Measurements from ENCODE around the gene TMEM120A.

The TMEM120A gene

DNA sequence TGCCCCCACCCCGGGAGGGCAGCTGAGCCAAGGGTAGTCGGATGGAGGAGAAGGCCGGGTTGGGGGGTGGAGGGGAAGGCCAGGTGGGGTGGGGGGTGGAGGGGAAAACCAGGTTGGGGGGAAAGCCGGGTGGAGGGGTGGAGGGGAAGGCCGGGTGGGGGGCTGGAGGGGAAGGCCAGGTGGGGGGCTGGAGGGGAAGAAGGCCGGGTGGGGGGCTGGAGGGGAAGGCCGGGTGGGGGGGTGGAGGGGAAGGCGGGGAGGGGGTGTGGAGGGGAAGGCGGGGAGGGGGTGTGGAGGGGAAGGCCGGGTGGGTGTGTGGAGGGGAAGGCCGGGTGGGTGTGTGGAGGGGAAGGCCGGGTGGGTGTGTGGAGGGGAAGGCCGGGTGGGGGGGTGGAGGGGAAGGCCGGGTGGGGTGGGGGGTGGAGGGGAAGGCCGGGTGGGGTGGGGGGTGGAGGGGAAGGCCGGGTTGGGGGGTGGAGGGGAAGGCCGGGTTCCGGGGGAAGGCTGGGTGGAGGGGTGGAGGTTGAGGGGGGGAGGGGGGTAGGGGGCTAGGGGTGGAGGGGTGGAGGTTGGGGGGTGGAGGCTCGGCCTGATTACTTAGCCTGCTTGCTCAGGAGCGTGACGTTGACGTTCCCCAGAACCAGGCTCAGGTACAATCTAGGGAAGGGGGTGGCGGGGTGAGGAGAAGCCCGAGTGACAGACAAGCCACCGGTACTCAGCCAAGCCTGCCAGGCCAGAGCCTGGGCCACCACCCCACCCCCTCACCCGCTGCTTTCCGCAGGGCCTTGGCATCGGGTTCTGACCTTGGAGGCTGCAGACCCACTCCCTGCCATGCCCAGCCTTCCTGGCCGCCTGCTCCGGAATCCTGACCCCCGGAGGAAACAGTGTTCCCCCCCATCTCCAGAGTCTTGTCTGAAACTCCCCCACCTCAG lies 5.6 kb downstream of the TMEM120A start (continued):
- TF ChIP-seq ZFP3 (CRISPR knock-in tag; IDR thresholded peaks at IDR 0.05) (no peak), ESRRG (CRISPR knock-in tag; IDR thresholded peaks at IDR 0.05) (no peak), PPARA (CRISPR knock-in tag; IDR thresholded peaks at IDR 0.05; ENCODE audit: borderline replicate concordance) (no peak), ZNF565 (CRISPR knock-in tag; conservative IDR thresholded peaks at IDR 0.05; ENCODE audit: low read depth) (no peak)
- TF ChIP-seq, protein P1, sequence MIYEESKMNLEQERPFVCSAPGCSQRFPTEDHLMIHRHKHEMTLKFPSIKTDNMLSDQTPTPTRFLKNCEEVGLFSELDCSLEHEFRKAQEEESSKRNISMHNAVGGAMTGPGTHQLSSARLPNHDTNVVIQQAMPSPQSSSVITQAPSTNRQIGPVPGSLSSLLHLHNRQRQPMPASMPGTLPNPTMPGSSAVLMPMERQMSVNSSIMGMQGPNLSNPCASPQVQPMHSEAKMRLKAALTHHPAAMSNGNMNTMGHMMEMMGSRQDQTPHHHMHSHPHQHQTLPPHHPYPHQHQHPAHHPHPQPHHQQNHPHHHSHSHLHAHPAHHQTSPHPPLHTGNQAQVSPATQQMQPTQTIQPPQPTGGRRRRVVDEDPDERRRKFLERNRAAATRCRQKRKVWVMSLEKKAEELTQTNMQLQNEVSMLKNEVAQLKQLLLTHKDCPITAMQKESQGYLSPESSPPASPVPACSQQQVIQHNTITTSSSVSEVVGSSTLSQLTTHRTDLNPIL (CRISPR knock-in tag; IDR thresholded peaks at IDR 0.05; ENCODE audit: low read depth): no peak

DNA sequence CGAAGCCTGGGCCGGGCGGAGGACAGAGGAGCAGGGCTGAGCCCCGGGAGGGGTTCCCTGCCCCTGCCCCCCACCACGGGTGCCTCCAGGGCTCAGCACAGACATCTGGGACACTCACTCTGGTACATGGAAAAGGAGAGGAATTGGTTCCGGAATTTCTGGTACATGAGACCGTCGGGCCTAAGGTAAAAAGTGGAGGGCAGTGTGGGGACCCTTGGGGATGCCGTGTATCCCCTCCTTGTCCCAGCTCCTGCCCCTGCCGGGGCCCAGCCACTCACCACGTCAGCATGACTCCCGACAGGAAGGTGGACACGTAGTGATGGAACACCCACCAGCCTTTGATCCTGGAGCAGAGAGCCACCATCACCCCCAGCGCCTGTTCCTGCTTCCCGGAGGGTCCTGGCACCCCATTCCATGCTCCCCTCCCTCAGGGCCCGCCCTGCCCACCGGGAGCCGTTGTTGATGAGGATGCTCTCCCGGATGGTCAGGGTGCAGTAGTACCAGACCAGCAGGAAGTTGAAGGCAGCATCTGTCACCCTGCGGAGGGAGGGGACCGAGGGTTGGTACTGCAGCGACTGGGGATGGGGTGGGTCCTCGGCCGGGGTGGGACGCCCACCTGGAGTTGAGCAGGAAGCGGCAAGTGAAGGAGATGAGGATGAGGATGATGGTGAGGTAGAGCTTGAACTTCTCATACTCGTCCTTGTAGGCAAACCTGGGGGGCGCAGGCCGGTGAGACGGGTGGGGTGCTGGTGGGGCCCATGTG lies 6.4 kb downstream of the TMEM120A start:
- ATAC-seq: no peak
- TF ChIP-seq TCF4 (CRISPR knock-in tag; IDR thresholded peaks at IDR 0.05; ENCODE audit: borderline replicate concordance) (no peak), ARNTL (CRISPR knock-in tag; IDR thresholded peaks at IDR 0.05; ENCODE audit: borderline replicate concordance, low read depth) (no peak), TOX (CRISPR knock-in tag; IDR thresholded peaks at IDR 0.05; ENCODE audit: borderline replicate concordance) (no peak), PPARA (CRISPR knock-in tag; IDR thresholded peaks at IDR 0.05; ENCODE audit: borderline replicate concordance) (no peak), ZFP3 (CRISPR knock-in tag; IDR thresholded peaks at IDR 0.05) (no peak), ZNF70 (CRISPR knock-in tag; IDR thresholded peaks at IDR 0.05) (no peak), BACH2 (CRISPR knock-in tag; IDR thresholded peaks at IDR 0.05; ENCODE audit: borderline replicate concordance) (no peak)
- TF ChIP-seq, protein P2, sequence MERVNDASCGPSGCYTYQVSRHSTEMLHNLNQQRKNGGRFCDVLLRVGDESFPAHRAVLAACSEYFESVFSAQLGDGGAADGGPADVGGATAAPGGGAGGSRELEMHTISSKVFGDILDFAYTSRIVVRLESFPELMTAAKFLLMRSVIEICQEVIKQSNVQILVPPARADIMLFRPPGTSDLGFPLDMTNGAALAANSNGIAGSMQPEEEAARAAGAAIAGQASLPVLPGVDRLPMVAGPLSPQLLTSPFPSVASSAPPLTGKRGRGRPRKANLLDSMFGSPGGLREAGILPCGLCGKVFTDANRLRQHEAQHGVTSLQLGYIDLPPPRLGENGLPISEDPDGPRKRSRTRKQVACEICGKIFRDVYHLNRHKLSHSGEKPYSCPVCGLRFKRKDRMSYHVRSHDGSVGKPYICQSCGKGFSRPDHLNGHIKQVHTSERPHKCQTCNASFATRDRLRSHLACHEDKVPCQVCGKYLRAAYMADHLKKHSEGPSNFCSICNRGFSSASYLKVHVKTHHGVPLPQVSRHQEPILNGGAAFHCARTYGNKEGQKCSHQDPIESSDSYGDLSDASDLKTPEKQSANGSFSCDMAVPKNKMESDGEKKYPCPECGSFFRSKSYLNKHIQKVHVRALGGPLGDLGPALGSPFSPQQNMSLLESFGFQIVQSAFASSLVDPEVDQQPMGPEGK (CRISPR knock-in tag; IDR thresholded peaks at IDR 0.05; ENCODE audit: borderline replicate concordance): no peak
- TF ChIP-seq, protein P3, sequence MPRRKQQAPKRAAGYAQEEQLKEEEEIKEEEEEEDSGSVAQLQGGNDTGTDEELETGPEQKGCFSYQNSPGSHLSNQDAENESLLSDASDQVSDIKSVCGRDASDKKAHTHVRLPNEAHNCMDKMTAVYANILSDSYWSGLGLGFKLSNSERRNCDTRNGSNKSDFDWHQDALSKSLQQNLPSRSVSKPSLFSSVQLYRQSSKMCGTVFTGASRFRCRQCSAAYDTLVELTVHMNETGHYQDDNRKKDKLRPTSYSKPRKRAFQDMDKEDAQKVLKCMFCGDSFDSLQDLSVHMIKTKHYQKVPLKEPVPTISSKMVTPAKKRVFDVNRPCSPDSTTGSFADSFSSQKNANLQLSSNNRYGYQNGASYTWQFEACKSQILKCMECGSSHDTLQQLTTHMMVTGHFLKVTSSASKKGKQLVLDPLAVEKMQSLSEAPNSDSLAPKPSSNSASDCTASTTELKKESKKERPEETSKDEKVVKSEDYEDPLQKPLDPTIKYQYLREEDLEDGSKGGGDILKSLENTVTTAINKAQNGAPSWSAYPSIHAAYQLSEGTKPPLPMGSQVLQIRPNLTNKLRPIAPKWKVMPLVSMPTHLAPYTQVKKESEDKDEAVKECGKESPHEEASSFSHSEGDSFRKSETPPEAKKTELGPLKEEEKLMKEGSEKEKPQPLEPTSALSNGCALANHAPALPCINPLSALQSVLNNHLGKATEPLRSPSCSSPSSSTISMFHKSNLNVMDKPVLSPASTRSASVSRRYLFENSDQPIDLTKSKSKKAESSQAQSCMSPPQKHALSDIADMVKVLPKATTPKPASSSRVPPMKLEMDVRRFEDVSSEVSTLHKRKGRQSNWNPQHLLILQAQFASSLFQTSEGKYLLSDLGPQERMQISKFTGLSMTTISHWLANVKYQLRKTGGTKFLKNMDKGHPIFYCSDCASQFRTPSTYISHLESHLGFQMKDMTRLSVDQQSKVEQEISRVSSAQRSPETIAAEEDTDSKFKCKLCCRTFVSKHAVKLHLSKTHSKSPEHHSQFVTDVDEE (CRISPR knock-in tag; IDR thresholded peaks at IDR 0.05): no peak

DNA sequence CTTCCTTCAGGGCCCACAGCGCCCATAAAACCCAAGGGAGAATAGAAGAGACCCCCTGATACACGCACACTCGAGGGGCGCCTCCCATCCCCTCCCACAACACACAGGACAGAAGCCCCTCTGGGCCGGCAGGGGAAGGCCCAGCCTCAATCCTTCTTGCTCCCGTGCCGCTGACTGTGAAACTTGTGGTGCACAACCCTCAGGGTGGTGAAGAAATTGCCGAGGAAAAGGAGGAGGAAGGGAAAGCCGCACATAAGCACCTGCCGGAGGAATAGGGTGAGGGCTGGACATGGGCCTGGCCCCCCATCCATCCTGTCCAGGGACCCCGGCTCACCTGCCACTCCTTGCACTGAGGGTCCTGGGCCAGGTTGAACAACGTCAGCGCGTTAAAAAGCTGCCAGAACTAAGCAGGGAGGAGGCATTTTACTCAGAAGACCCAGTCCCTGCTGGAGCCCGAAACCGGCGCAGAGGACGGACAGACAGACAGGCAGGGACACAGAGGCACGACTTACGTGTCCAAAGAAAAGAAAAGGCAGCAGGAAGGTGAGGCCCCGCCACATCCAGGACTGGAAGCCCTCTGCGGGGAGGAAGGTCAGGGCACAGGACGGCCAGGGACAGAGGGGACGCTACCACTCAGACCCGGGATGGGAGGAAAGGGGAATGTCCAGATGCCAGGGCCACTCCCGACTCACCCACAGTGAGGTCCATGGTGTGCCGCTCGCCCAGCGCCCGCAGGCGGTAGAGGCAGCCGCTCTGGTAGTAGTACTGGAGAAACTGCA lies 7.2 kb downstream of the TMEM120A start:
- no peak for ATAC-seq
- TF ChIP-seq ZC3H10 (CRISPR knock-in tag; IDR thresholded peaks at IDR 0.05) (no peak), ARNTL (CRISPR knock-in tag; IDR thresholded peaks at IDR 0.05; ENCODE audit: borderline replicate concordance, low read depth) (no peak), ZNF565 (CRISPR knock-in tag; conservative IDR thresholded peaks at IDR 0.05; ENCODE audit: low read depth) (no peak)

DNA sequence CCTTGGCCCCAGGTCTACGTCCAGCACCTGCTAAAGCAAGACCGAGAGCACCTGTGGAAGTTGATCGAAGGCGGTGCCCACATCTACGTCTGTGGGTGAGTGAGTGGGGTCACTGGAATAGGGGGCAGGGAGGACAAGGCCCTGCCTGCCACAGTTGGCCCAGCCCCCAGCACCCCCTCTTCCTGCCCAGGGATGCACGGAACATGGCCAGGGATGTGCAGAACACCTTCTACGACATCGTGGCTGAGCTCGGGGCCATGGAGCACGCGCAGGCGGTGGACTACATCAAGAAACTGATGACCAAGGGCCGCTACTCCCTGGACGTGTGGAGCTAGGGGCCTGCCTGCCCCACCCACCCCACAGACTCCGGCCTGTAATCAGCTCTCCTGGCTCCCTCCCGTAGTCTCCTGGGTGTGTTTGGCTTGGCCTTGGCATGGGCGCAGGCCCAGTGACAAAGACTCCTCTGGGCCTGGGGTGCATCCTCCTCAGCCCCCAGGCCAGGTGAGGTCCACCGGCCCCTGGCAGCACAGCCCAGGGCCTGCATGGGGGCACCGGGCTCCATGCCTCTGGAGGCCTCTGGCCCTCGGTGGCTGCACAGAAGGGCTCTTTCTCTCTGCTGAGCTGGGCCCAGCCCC lies 8.1 kb downstream of the TMEM120A start:
- TF ChIP-seq ARNTL (CRISPR knock-in tag; IDR thresholded peaks at IDR 0.05; ENCODE audit: borderline replicate concordance, low read depth) (no peak), BACH2 (CRISPR knock-in tag; IDR thresholded peaks at IDR 0.05; ENCODE audit: borderline replicate concordance) (no peak), GLIS3 (CRISPR knock-in tag; IDR thresholded peaks at IDR 0.05) (no peak), ZNF8 (CRISPR knock-in tag; IDR thresholded peaks at IDR 0.05) (no peak), ZFP3 (CRISPR knock-in tag; IDR thresholded peaks at IDR 0.05) (no peak), ISL1 (CRISPR knock-in tag; IDR thresholded peaks at IDR 0.05) (no peak), ESRRG (CRISPR knock-in tag; IDR thresholded peaks at IDR 0.05) (no peak), TOX (CRISPR knock-in tag; IDR thresholded peaks at IDR 0.05; ENCODE audit: borderline replicate concordance) (no peak), SNAI2 (CRISPR knock-in tag; IDR thresholded peaks at IDR 0.05) (no peak), RARB (CRISPR knock-in tag; IDR thresholded peaks at IDR 0.05) (no peak)
- TF ChIP-seq, protein P4, sequence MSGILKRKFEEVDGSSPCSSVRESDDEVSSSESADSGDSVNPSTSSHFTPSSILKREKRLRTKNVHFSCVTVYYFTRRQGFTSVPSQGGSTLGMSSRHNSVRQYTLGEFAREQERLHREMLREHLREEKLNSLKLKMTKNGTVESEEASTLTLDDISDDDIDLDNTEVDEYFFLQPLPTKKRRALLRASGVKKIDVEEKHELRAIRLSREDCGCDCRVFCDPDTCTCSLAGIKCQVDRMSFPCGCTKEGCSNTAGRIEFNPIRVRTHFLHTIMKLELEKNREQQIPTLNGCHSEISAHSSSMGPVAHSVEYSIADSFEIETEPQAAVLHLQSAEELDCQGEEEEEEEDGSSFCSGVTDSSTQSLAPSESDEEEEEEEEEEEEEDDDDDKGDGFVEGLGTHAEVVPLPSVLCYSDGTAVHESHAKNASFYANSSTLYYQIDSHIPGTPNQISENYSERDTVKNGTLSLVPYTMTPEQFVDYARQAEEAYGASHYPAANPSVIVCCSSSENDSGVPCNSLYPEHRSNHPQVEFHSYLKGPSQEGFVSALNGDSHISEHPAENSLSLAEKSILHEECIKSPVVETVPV (CRISPR knock-in tag; IDR thresholded peaks at IDR 0.05): no peak
- TF ChIP-seq, protein P5, sequence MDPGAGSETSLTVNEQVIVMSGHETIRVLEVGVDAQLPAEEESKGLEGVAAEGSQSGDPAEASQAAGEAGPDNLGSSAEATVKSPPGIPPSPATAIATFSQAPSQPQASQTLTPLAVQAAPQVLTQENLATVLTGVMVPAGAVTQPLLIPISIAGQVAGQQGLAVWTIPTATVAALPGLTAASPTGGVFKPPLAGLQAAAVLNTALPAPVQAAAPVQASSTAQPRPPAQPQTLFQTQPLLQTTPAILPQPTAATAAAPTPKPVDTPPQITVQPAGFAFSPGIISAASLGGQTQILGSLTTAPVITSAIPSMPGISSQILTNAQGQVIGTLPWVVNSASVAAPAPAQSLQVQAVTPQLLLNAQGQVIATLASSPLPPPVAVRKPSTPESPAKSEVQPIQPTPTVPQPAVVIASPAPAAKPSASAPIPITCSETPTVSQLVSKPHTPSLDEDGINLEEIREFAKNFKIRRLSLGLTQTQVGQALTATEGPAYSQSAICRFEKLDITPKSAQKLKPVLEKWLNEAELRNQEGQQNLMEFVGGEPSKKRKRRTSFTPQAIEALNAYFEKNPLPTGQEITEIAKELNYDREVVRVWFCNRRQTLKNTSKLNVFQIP (CRISPR knock-in tag; IDR thresholded peaks at IDR 0.05; ENCODE audit: borderline replicate concordance, low read depth): no peak
- TF ChIP-seq, protein P2 (CRISPR knock-in tag; IDR thresholded peaks at IDR 0.05; ENCODE audit: borderline replicate concordance): no peak
- no peak for ATAC-seq

Data from SK-N-SH treated with all-trans-retinoic acid at 6 μM for 48 hours (cell line).